ENCODE results near the gene GTF3A.

GTF3A gene

GRCh38 chr13:27405546-27406134 is 18.8 kb upstream of the GTF3A start:
- no peak for TF ChIP-seq EZH2 (IDR thresholded peaks at IDR 0.05; ENCODE audit: borderline replicate concordance, low read depth, low read length, severe bottlenecking)
- no peak for TF ChIP-seq CTCF (IDR thresholded peaks at IDR 0.05; ENCODE audit: borderline replicate concordance, extremely low read depth, low read length, poor library complexity, severe bottlenecking)
- no peak overlapping the region for H3K9ac ChIP-seq (ENCODE audit: low read depth, low read length)
- no peak overlapping the region for H3K4me3 ChIP-seq (ENCODE audit: low read depth in 1 of 2, low read length in 2 of 2)
- H3K4me2 ChIP-seq (ENCODE audit: insufficient read depth, low read length), result no peak overlapping the region
- H3K27me3 ChIP-seq (ENCODE audit: insufficient read depth, low read length, poor library complexity), result no peaks in the 10 kb centered on the region
- no peak overlapping the region for H2AFZ ChIP-seq (ENCODE audit: low read depth, low read length)
- no peaks in the 10 kb centered on the region for H4K20me1 ChIP-seq (ENCODE audit: insufficient read depth, low read length)
- no peaks in the 10 kb centered on the region for H3K9me3 ChIP-seq (ENCODE audit: insufficient read depth, low read length, severe bottlenecking)
- ATAC-seq (ENCODE audit: insufficient read depth, low read depth) (no peak), DNase-seq (no peak)
- H3K4me1 ChIP-seq (ENCODE audit: insufficient read depth, low read length), result peaks cover 3% of the 10 kb centered on the region
- no peak overlapping the region for H3K27ac ChIP-seq (ENCODE audit: low read length)
- no peaks in the 10 kb centered on the region for H3K36me3 ChIP-seq (ENCODE audit: insufficient read depth, low read length)
- H3K79me2 ChIP-seq (ENCODE audit: insufficient read depth, low read length), result no peaks in the 10 kb centered on the region

DNA sequence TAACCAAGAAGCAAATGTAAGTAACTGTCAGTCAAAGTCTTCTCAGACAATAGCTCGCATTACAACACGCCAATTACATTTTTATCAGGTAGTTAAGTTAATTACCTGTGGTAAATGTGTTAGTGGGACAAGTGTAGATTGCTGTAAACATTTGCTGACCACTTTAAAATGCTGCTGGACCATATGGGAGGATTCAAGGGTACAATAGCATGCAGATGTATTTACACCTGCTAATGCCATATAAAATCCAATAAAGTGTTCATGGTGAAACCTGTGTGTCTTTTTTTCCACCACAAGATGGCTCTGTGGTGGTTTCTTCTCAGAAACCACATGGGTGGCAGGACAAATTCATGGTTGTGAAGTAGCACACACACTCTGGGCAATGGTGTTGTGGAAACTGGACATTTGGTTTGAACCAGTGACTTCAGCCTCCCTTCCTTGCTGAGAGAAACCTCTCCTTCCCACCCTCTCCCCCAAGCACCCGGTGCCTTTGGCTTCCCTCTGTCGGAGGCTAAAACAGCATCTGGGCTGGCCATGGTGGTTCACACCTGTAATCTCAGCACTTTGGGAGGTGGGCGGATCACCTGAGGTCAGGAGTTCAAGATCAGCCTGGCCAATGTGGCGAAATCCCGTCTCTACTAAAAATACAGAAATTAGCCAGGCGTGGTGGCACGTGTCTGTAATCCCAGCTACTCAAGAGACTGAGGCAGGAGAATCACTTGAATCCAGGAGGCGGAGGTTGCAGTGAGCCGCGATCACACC is 18.1 kb upstream of the GTF3A start:
- DNase-seq (peak; percentile 43), ATAC-seq (ENCODE audit: insufficient read depth, low read depth) (peak; percentile 88)
- Histone ChIP-seq H3K4me3 (ENCODE audit: low read depth in 1 of 2, low read length in 2 of 2) (no peak overlapping the region), H3K27ac (ENCODE audit: low read length) (no peak overlapping the region), H3K79me2 (ENCODE audit: insufficient read depth, low read length) (no peaks in the 10 kb centered on the region), H2AFZ (ENCODE audit: low read depth, low read length) (no peak overlapping the region), H3K9ac (ENCODE audit: low read depth, low read length) (no peak overlapping the region), H3K4me2 (ENCODE audit: insufficient read depth, low read length) (no peak overlapping the region), H3K9me3 (ENCODE audit: insufficient read depth, low read length, severe bottlenecking) (no peaks in the 10 kb centered on the region), H4K20me1 (ENCODE audit: insufficient read depth, low read length) (no peaks in the 10 kb centered on the region), H3K27me3 (ENCODE audit: insufficient read depth, low read length, poor library complexity) (no peaks in the 10 kb centered on the region), H3K36me3 (ENCODE audit: insufficient read depth, low read length) (no peaks in the 10 kb centered on the region), H3K4me1 (ENCODE audit: insufficient read depth, low read length) (peaks cover 3% of the 10 kb centered on the region)
- TF ChIP-seq CTCF (IDR thresholded peaks at IDR 0.05; ENCODE audit: borderline replicate concordance, extremely low read depth, low read length, poor library complexity, severe bottlenecking) (peak; percentile 80), EZH2 (IDR thresholded peaks at IDR 0.05; ENCODE audit: borderline replicate concordance, low read depth, low read length, severe bottlenecking) (no peak)

DNA sequence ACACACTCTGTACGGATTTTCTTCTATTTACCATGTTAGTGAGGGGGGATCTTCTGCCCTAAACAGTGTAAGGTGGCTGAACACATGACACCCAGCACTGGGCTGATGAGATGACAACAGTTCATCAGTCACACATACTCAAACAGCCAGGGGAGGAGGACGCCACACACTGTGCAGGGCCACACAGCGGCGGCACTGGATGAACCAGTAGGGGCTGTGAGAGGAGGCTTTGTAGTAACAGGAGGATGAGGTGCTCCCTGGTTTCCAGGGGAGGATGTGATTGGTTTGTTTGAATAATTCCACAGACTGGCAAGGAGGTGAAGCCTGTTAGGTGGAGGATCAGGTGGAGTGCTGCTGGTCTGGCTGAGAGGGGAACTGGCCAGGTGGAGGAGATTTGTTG is 16.3 kb upstream of the GTF3A start:
- no peak overlapping the region for H3K27ac ChIP-seq (ENCODE audit: low read length)
- no peaks in the 10 kb centered on the region for H3K36me3 ChIP-seq (ENCODE audit: insufficient read depth, low read length)
- H3K4me3 ChIP-seq (ENCODE audit: low read depth in 1 of 2, low read length in 2 of 2), result no peak overlapping the region
- no peak for DNase-seq
- no peaks in the 10 kb centered on the region for H3K9me3 ChIP-seq (ENCODE audit: insufficient read depth, low read length, severe bottlenecking)
- no peaks in the 10 kb centered on the region for H4K20me1 ChIP-seq (ENCODE audit: insufficient read depth, low read length)
- H3K4me2 ChIP-seq (ENCODE audit: insufficient read depth, low read length), result no peak overlapping the region
- no peaks in the 10 kb centered on the region for H3K27me3 ChIP-seq (ENCODE audit: insufficient read depth, low read length, poor library complexity)
- no peak overlapping the region for H3K9ac ChIP-seq (ENCODE audit: low read depth, low read length)
- H2AFZ ChIP-seq (ENCODE audit: low read depth, low read length), result no peak overlapping the region
- no peaks in the 10 kb centered on the region for H3K79me2 ChIP-seq (ENCODE audit: insufficient read depth, low read length)
- no peak for TF ChIP-seq CTCF (IDR thresholded peaks at IDR 0.05; ENCODE audit: borderline replicate concordance, extremely low read depth, low read length, poor library complexity, severe bottlenecking)
- TF ChIP-seq EZH2 (IDR thresholded peaks at IDR 0.05; ENCODE audit: borderline replicate concordance, low read depth, low read length, severe bottlenecking), result no peak
- peaks cover 3% of the 10 kb centered on the region for H3K4me1 ChIP-seq (ENCODE audit: insufficient read depth, low read length)
- ATAC-seq (ENCODE audit: insufficient read depth, low read depth), result peak; percentile 31; the same call in 1 of the 3 replicates

All from DND-41 (cell line).